ENCODE results near the gene SGSH.
"Not testable (repeated sequence)": the region's sequence is repeated elsewhere in the genome, so short reads cannot be mapped to it uniquely, and the experiment has no call there.

SGSH gene

GRCh38 chr17:80252871-80253270 lies 32.7 kb upstream of the SGSH start:
- peak; percentile 71 to 74 for DNase-seq

GRCh38 chr17:80251966-80252365 lies 31.8 kb upstream of the SGSH start:
- no peak for DNase-seq

GRCh38 chr17:80248894-80249710 lies 29.0 kb upstream of the SGSH start:
- DNase-seq = no peak

- DNase-seq = no peak
Observed at GRCh38 chr17:80248001-80248893, 28.1 kb upstream of the SGSH start.

- no peak for DNase-seq
Observed at GRCh38 chr17:80247561-80247960, 27.4 kb upstream of the SGSH start.

- no peak for DNase-seq
Observed at GRCh38 chr17:80246726-80247125, 26.6 kb upstream of the SGSH start.

GRCh38 chr17:80246266-80246681 lies 26.1 kb upstream of the SGSH start:
- no peak for DNase-seq

GRCh38 chr17:80245566-80246265 lies 25.6 kb upstream of the SGSH start:
- DNase-seq = no peak

GRCh38 chr17:80244871-80245509 lies 24.9 kb upstream of the SGSH start:
- DNase-seq = no peak

- DNase-seq = not testable (repeated sequence)
Observed at GRCh38 chr17:80244448-80244847, 24.3 kb upstream of the SGSH start.

- DNase-seq = no peak
Observed at GRCh38 chr17:80243526-80244433, 23.6 kb upstream of the SGSH start.

GRCh38 chr17:80242505-80242904 lies 22.4 kb upstream of the SGSH start:
- DNase-seq = no peak

GRCh38 chr17:80237386-80237785 lies 17.3 kb upstream of the SGSH start:
- no peak for DNase-seq

- no peak for DNase-seq
Observed at GRCh38 chr17:80236911-80237310, 16.8 kb upstream of the SGSH start.

GRCh38 chr17:80233202-80233601 lies 13.1 kb upstream of the SGSH start:
- no peak for DNase-seq

- no peak for DNase-seq
Observed at GRCh38 chr17:80232438-80232837, 12.3 kb upstream of the SGSH start.

GRCh38 chr17:80229011-80229410 lies 8.9 kb upstream of the SGSH start:
- DNase-seq = no peak

GRCh38 chr17:80228477-80228876 lies 8.3 kb upstream of the SGSH start:
- no peak for DNase-seq

GRCh38 chr17:80227666-80228065 lies 7.5 kb upstream of the SGSH start:
- DNase-seq = no peak

GRCh38 chr17:80227156-80227555 lies 7.0 kb upstream of the SGSH start:
- no peak for DNase-seq

- DNase-seq = no peak
Observed at GRCh38 chr17:80225230-80225629, 5.1 kb upstream of the SGSH start.

- DNase-seq = no peak
Observed at GRCh38 chr17:80224683-80225082, 4.5 kb upstream of the SGSH start.
